SK-N-SH (cell line): Measurements from ENCODE around the gene ARHGAP10. TPM values are rescaled to one million over a fixed set of nuclear protein-coding genes. Genes with fewer than 3 reads are reported as not detected.
"Not testable (repeated sequence)": the region's sequence is repeated elsewhere in the genome, so short reads cannot be mapped to it uniquely, and the experiment has no call there.

Experiments
- CTCF ChIA-PET: fragments of 300-600, 350-600 bp; formaldehyde crosslinking; extraction: SDS; loops from one replicate; lab custom pipeline; 2021; lab: Yijun Ruan, JAX
- POLR2A ChIA-PET: fragments of 350-600 bp; sonication (Branson Sonifier 250); formaldehyde crosslinking; extraction: SDS; loops from one replicate; lab custom pipeline; 2020; ENCODE audit warnings: antibody characterized with exemption, inconsistent platforms; lab: Yijun Ruan, JAX
- DNase-seq: peaks from one replicate; pipeline ENCODE4 v3.0.0; 2012
- H2AFZ ChIP-seq: fragments of 200-600 bp; sonication (generic); 2 replicates; pipeline ENCODE4 v1.8.1; 2016; ENCODE audit warnings: antibody characterized with exemption, mild to moderate bottlenecking, low read depth
- H3F3A ChIP-seq: fragments of 200-600 bp; sonication (generic); replicated peaks from 2 replicates; pipeline ENCODE3; 2016; ENCODE audit warnings: antibody characterized with exemption, mild to moderate bottlenecking; ENCODE audit not compliant: insufficient read depth
- H3K27ac ChIP-seq, 2 experiments: fragments of 200-500 bp in 1 of 2; fragments of 200-600 bp in 1 of 2; sonication (Bioruptor generic) in 1 of 2; sonication (generic), shearing (Covaris generic) in 1 of 2; 2 replicates each; pipeline versions ENCODE4 v1.5.1 to v1.6.1; 2014 to 2016; ENCODE audit warnings: low read depth in 2 of 2, inconsistent platforms in 1 of 2, low read length in 1 of 2, mild to moderate bottlenecking in 1 of 2, mixed read lengths in 1 of 2
- H3K27me3 ChIP-seq: fragments of 200-600 bp; sonication (generic), shearing (Covaris generic); 2 replicates; pipeline ENCODE4 v1.6.1; 2016; ENCODE audit warnings: mixed run types; ENCODE audit not compliant: insufficient read depth
- H3K36me3 ChIP-seq, 2 experiments: fragments of 200-500 bp in 1 of 2; fragments of 200-600 bp in 1 of 2; sonication (Bioruptor generic) in 1 of 2; sonication (generic) in 1 of 2; replicated peaks in 1 of 2; 2 replicates each; pipeline versions ENCODE3 to v1.5.1; 2014 to 2016; ENCODE audit warnings: low read length in 1 of 2, mild to moderate bottlenecking in 1 of 2; ENCODE audit not compliant: insufficient read depth in 2 of 2, control insufficient read depth in 1 of 2
- H3K4me1 ChIP-seq, 2 experiments: fragments of 200-500 bp in 1 of 2; fragments of 200-600 bp in 1 of 2; sonication (Bioruptor generic) in 1 of 2; sonication (generic), shearing (Covaris generic) in 1 of 2; 2 replicates each; pipeline versions ENCODE4 v1.5.1 to v1.6.1; 2014 to 2016; ENCODE audit warnings: low read depth in 1 of 2, low read length in 1 of 2, mixed run types in 1 of 2; ENCODE audit not compliant: insufficient read depth in 2 of 2, control insufficient read depth in 1 of 2
- H3K4me2 ChIP-seq: fragments of 200-600 bp; sonication (generic), shearing (Covaris generic); 2 replicates; pipeline ENCODE4 v1.6.1; 2017; ENCODE audit warnings: mixed run types
- H3K4me3 ChIP-seq, 2 experiments: fragments of 200-500 bp in 1 of 2; fragments of 200-600 bp in 1 of 2; sonication (Bioruptor generic) in 1 of 2; sonication (generic), shearing (Covaris generic) in 1 of 2; 2 replicates each; pipeline versions ENCODE4 v1.5.1 to v1.8.1; 2014 to 2016; ENCODE audit warnings: low read depth in 2 of 2, inconsistent platforms in 1 of 2, low read length in 1 of 2, mild to moderate bottlenecking in 1 of 2, mixed read lengths in 1 of 2, moderate library complexity in 1 of 2
- H3K79me2 ChIP-seq: fragments of 200-600 bp; sonication (generic); 2 replicates; pipeline ENCODE4 v1.8.1; 2017; ENCODE audit warnings: mild to moderate bottlenecking; ENCODE audit not compliant: insufficient read depth
- H3K9ac ChIP-seq: fragments of 200-600 bp; sonication (generic); 2 replicates; pipeline ENCODE4 v1.6.1; 2017; ENCODE audit warnings: mixed run types
- H3K9me2 ChIP-seq: fragments of 200-600 bp; sonication (generic); 2 replicates; pipeline ENCODE4 v1.6.1; 2017; ENCODE audit warnings: mixed run types
- H3K9me3 ChIP-seq: fragments of 200-600 bp; sonication (generic); 2 replicates; pipeline ENCODE4 v1.6.1; 2017; ENCODE audit warnings: mixed run types, mild to moderate bottlenecking, moderate library complexity
- H4K20me1 ChIP-seq: fragments of 200-600 bp; sonication (generic); 2 replicates; pipeline ENCODE4 v1.6.1; 2017; ENCODE audit warnings: mild to moderate bottlenecking, mixed run types; ENCODE audit not compliant: insufficient read depth
- ELF1 ChIP-seq: IDR thresholded peaks from 2 replicates; pipeline ENCODE4 v1.4.0; 2012
- EZH2phosphoT487 ChIP-seq: fragments of 200-600 bp; sonication (generic); IDR thresholded peaks from 2 replicates; pipeline ENCODE4 v1.6.1; 2017; ENCODE audit warnings: low read depth, mixed run types, mild to moderate bottlenecking, antibody characterized with exemption, moderate library complexity, borderline replicate concordance
- FOSL2 ChIP-seq: IDR thresholded peaks from 2 replicates; pipeline ENCODE4 v1.4.0; 2012; ENCODE audit warnings: low read depth, mild to moderate bottlenecking, moderate library complexity, borderline replicate concordance
- GABPA ChIP-seq: IDR thresholded peaks from 2 replicates; pipeline ENCODE4 v1.4.0; 2012; ENCODE audit warnings: low read depth, mild to moderate bottlenecking
- MAX ChIP-seq: IDR thresholded peaks from 2 replicates; pipeline ENCODE4 v1.4.0; 2012; ENCODE audit warnings: low read depth
- MEF2A ChIP-seq: IDR thresholded peaks from 2 replicates; pipeline ENCODE4 v1.4.0; 2012; ENCODE audit warnings: low read depth, borderline replicate concordance
- RAD21 ChIP-seq: IDR thresholded peaks from 2 replicates; pipeline ENCODE4 v1.6.1; 2012; ENCODE audit warnings: mild to moderate bottlenecking, low read length
- RFX5 ChIP-seq: IDR thresholded peaks from 2 replicates; pipeline ENCODE4 v1.6.1; 2012; ENCODE audit warnings: mild to moderate bottlenecking, improper control_type of control experiment, low read length
- SIN3A ChIP-seq: IDR thresholded peaks from 2 replicates; pipeline ENCODE4 v1.6.1; 2012; ENCODE audit warnings: low read depth, mild to moderate bottlenecking, low read length, moderate library complexity, borderline replicate concordance
- TCF12 ChIP-seq: IDR thresholded peaks from 2 replicates; pipeline ENCODE4 v1.4.0; 2012
- TEAD4 ChIP-seq: IDR thresholded peaks from 2 replicates; pipeline ENCODE4 v1.4.0; 2012; ENCODE audit warnings: mild to moderate bottlenecking, borderline replicate concordance; ENCODE audit not compliant: insufficient read depth
- whole genome bisulfite sequencing: methylation state at CpG from one replicate; pipeline ENCODE4 v1.1.6; 2017; ENCODE audit warnings: low lambda C conversion rate; 5-methylcytosine and 5-hydroxymethylcytosine counted together
- polyA plus RNA-seq, 3 experiments: library from polyadenylated mRNA; depleted of rRNA; stranded (reverse); fragments of >200 nt; gene quantifications; 2 replicates each; pipeline ENCODE4 v1.2.3, GENCODE V29; 2012
- TF ChIP-seq, protein P1 (sequence below): IDR thresholded peaks from 2 replicates; pipeline ENCODE4 v1.4.0; 2012; ENCODE audit warnings: low read depth, borderline replicate concordance
- TF ChIP-seq, protein P2 (sequence below): fragments of 200-600 bp; sonication (generic); IDR thresholded peaks from 2 replicates; pipeline ENCODE4 v1.6.1; 2017; ENCODE audit warnings: antibody characterized with exemption, mild to moderate bottlenecking, moderate library complexity

Gene ARHGAP10
- polyA plus RNA-seq, 1 of the 3 experiments (the other 2 are of a cell fraction): 15.1 TPM

- TF ChIP-seq, protein P1, sequence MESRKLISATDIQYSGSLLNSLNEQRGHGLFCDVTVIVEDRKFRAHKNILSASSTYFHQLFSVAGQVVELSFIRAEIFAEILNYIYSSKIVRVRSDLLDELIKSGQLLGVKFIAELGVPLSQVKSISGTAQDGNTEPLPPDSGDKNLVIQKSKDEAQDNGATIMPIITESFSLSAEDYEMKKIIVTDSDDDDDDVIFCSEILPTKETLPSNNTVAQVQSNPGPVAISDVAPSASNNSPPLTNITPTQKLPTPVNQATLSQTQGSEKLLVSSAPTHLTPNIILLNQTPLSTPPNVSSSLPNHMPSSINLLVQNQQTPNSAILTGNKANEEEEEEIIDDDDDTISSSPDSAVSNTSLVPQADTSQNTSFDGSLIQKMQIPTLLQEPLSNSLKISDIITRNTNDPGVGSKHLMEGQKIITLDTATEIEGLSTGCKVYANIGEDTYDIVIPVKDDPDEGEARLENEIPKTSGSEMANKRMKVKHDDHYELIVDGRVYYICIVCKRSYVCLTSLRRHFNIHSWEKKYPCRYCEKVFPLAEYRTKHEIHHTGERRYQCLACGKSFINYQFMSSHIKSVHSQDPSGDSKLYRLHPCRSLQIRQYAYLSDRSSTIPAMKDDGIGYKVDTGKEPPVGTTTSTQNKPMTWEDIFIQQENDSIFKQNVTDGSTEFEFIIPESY: no peak
- TF ChIP-seq EZH2phosphoT487 (no peak), RFX5 (no peak), RAD21 (no peak), MAX (no peak), GABPA (no peak), TEAD4 (no peak), FOSL2 (no peak), SIN3A (no peak), MEF2A (no peak), TCF12 (no peak), ELF1 (no peak)
- TF ChIP-seq, protein P2, sequence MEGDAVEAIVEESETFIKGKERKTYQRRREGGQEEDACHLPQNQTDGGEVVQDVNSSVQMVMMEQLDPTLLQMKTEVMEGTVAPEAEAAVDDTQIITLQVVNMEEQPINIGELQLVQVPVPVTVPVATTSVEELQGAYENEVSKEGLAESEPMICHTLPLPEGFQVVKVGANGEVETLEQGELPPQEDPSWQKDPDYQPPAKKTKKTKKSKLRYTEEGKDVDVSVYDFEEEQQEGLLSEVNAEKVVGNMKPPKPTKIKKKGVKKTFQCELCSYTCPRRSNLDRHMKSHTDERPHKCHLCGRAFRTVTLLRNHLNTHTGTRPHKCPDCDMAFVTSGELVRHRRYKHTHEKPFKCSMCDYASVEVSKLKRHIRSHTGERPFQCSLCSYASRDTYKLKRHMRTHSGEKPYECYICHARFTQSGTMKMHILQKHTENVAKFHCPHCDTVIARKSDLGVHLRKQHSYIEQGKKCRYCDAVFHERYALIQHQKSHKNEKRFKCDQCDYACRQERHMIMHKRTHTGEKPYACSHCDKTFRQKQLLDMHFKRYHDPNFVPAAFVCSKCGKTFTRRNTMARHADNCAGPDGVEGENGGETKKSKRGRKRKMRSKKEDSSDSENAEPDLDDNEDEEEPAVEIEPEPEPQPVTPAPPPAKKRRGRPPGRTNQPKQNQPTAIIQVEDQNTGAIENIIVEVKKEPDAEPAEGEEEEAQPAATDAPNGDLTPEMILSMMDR: no peak
- no peaks in the 10 kb centered on the region for H3K79me2 ChIP-seq
- no peak overlapping the region for H3K4me2 ChIP-seq
- H3K36me3 ChIP-seq: peaks cover 7 to 8% of the 10 kb centered on the region in 2 experiments
- ChIA-PET CTCF (no interaction called here), POLR2A (no interaction called here)
- no peak for DNase-seq
- no peaks in the 10 kb centered on the region for H3F3A ChIP-seq
- no peaks in the 10 kb centered on the region for H3K9me3 ChIP-seq
- no peaks in the 10 kb centered on the region for H3K9me2 ChIP-seq
- peaks cover 0 to 9% of the 10 kb centered on the region in 2 experiments; a peak in 2 of 4 replicates for H3K4me1 ChIP-seq
- 100% methylated on average over 7 of the region's 12 CpGs for WGBS
- no peak overlapping the region for H3K4me3 ChIP-seq
- H3K9ac ChIP-seq: no peak overlapping the region
- no peak overlapping the region for H2AFZ ChIP-seq
- no peak overlapping the region for H3K27ac ChIP-seq
- H4K20me1 ChIP-seq: no peaks in the 10 kb centered on the region
- H3K27me3 ChIP-seq: no peaks in the 10 kb centered on the region
Observed at GRCh38 chr4:148081267-148081666, 349.4 kb downstream of the ARHGAP10 start.

DNA sequence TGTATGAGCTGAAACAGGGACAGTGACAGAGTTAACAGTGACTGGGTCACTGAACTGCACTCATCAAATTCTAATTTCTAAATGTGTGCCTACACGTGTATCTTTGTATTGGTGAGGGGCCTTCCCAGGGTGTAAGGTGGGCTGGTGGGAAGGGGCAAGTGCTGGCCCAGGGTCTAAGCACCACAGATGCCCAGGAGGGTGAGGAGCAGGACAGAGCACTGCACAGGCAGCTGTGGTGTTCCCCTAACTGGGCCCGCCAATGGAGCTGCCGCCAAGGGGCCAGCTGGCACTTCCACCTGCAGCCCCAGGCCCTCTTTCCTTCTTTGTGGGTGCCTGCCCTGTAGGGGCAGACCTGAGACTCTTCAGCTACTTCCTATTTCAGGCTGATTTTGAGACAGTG, 349.9 kb downstream of the ARHGAP10 start:
- no peaks in the 10 kb centered on the region for H3K79me2 ChIP-seq
- H4K20me1 ChIP-seq: no peaks in the 10 kb centered on the region
- DNase-seq: no peak
- H3K4me2 ChIP-seq: no peak overlapping the region
- ChIA-PET POLR2A (no interaction called here), CTCF (no interaction called here)
- no peaks in the 10 kb centered on the region for H3K27me3 ChIP-seq
- H3K4me3 ChIP-seq: no peak overlapping the region
- no peak overlapping the region for H2AFZ ChIP-seq
- peaks cover 7 to 8% of the 10 kb centered on the region in 2 experiments for H3K36me3 ChIP-seq
- H3F3A ChIP-seq: no peaks in the 10 kb centered on the region
- H3K4me1 ChIP-seq: peaks cover 0 to 9% of the 10 kb centered on the region in 2 experiments; a peak in 2 of 4 replicates
- H3K9me3 ChIP-seq: no peaks in the 10 kb centered on the region
- no peak for TF ChIP-seq TEAD4
- H3K27ac ChIP-seq: no peak overlapping the region
- H3K9me2 ChIP-seq: no peaks in the 10 kb centered on the region
- 100% methylated on average over 1 of the region's 3 CpGs for WGBS
- H3K9ac ChIP-seq: no peak overlapping the region

- H3K9me3 ChIP-seq, H3K4me1 ChIP-seq, H3K9me2 ChIP-seq, H3K4me3 ChIP-seq, H3K9ac ChIP-seq, H3K79me2 ChIP-seq, DNase-seq, H4K20me1 ChIP-seq, H3K27ac ChIP-seq, CTCF ChIA-PET, POLR2A ChIA-PET, H3K36me3 ChIP-seq, H2AFZ ChIP-seq, H3F3A ChIP-seq, H3K4me2 ChIP-seq, H3K27me3 ChIP-seq: not testable (repeated sequence)
- WGBS: 50% methylated on average over 1 of the region's 4 CpGs
Observed at GRCh38 chr4:148083073-148083472, 351.2 kb downstream of the ARHGAP10 start.
